GM12878 (cell line): ENCODE results near the gene ARF3. TPM values are rescaled to one million over a fixed set of nuclear protein-coding genes. Genes with fewer than 3 reads are reported as not detected.

ENCODE experiments used
- CBX5 ChIP-seq: sonication (generic); IDR thresholded peaks from 2 replicates; pipeline ENCODE4 v1.6.1; 2016; ENCODE audit warnings: low read depth, moderate library complexity, mild to moderate bottlenecking, inconsistent platforms
- DPF2 ChIP-seq: fragments of 450-650 bp; IDR thresholded peaks from 2 replicates; pipeline ENCODE4 v1.6.1; 2017; ENCODE audit warnings: mild to moderate bottlenecking
- E4F1 ChIP-seq: fragments of 450-650 bp; IDR thresholded peaks from 2 replicates; pipeline ENCODE4 v1.6.1; 2018; ENCODE audit warnings: borderline replicate concordance, mild to moderate bottlenecking; ENCODE audit not compliant: partially characterized antibody
- EGR1 ChIP-seq, 2 experiments: IDR thresholded peaks; 1 replicate in 1 of 2; 2 replicates in 1 of 2; pipeline ENCODE4 v1.6.1; 2011 to 2012; ENCODE audit warnings: low read depth in 2 of 2, low read length in 2 of 2, borderline replicate concordance in 1 of 2, mild to moderate bottlenecking in 1 of 2, moderate library complexity in 1 of 2
- ELK1 ChIP-seq: IDR thresholded peaks from 2 replicates; pipeline ENCODE4 v1.6.1; 2012; ENCODE audit warnings: low read depth, low read length, improper control_type of control experiment
- ETV6 ChIP-seq, 2 experiments: fragments of 450-650 bp in 1 of 2; IDR thresholded peaks in 1 of 2; conservative IDR thresholded peaks in 1 of 2; 2 replicates each; pipeline ENCODE4 v1.6.1; 2014; ENCODE audit warnings: antibody characterized with exemption in 1 of 2, borderline replicate concordance in 1 of 2, low read depth in 1 of 2, mild to moderate bottlenecking in 1 of 2, moderate library complexity in 1 of 2
- IKZF1 ChIP-seq: fragments of 450-650 bp; conservative IDR thresholded peaks from 2 replicates; pipeline ENCODE4 v1.6.1; 2017; ENCODE audit warnings: antibody characterized with exemption, mild to moderate bottlenecking
- JUNB ChIP-seq: IDR thresholded peaks from 2 replicates; pipeline ENCODE4 v1.6.1; 2016; ENCODE audit warnings: antibody characterized with exemption, mild to moderate bottlenecking
- MTA3 ChIP-seq: IDR thresholded peaks from 2 replicates; pipeline ENCODE4 v1.6.1; 2012; ENCODE audit warnings: low read length, inconsistent platforms, borderline replicate concordance
- MYB ChIP-seq: fragments of 150-350 bp; IDR thresholded peaks from 2 replicates; pipeline ENCODE4 v1.6.1; 2014; ENCODE audit warnings: mild to moderate bottlenecking, low read depth, low read length, borderline replicate concordance
- MYC ChIP-seq: IDR thresholded peaks from 2 replicates; pipeline ENCODE4 v1.6.1; 2011; ENCODE audit warnings: mild to moderate bottlenecking, low read length, moderate library complexity, inconsistent platforms; ENCODE audit not compliant: insufficient read depth, insufficient replicate concordance, insufficient read length, severe bottlenecking
- NBN ChIP-seq: fragments of 450-650 bp; IDR thresholded peaks from 2 replicates; pipeline ENCODE4 v1.6.1; 2016
- NRF1 ChIP-seq: conservative IDR thresholded peaks from 2 replicates; pipeline ENCODE4 v1.6.1; 2011; ENCODE audit warnings: mild to moderate bottlenecking, low read depth, low read length, improper control_type of control experiment
- RELB ChIP-seq: fragments of 450-650 bp; IDR thresholded peaks from 2 replicates; pipeline ENCODE4 v1.6.1; 2017; ENCODE audit warnings: low read depth, mild to moderate bottlenecking, moderate library complexity
- TBL1XR1 ChIP-seq: IDR thresholded peaks from 2 replicates; pipeline ENCODE4 v1.6.1; 2012; ENCODE audit warnings: low read depth, low read length, improper control_type of control experiment
- TCF12 ChIP-seq: IDR thresholded peaks from 2 replicates; pipeline ENCODE4 v1.6.1; 2011; ENCODE audit warnings: low read depth, mild to moderate bottlenecking, low read length
- ZBTB4 ChIP-seq: fragments of 450-650 bp; formaldehyde crosslinking; IDR thresholded peaks from 2 replicates; pipeline ENCODE4 v1.4.0; 2022; ENCODE audit warnings: mild to moderate bottlenecking, moderate library complexity
- polyA plus RNA-seq, 11 experiments: library from polyadenylated mRNA; depleted of rRNA in 4 of 11; unstranded in 6 of 11; stranded (reverse) in 5 of 11; fragments of >200 nt; fragmentation: Nextera tagmentation in 4 of 11; fragmentation: Illumina TruSeq in 1 of 11; extraction: Ambion mirVana in 4 of 11; extraction: Trizol in 1 of 11; gene quantifications; 1 replicate in 1 of 11; 2 replicates in 10 of 11; pipeline versions ENCODE4 v1.2.1 to v1.2.3, GENCODE V29; 2011 to 2016; ENCODE audit warnings: inconsistent platforms in 2 of 11, missing spikeins in 2 of 11, low read depth in 1 of 11
- total RNA-seq, 4 experiments: library from RNA; depleted of rRNA in 3 of 4; stranded (reverse); fragments of >200 nt in 3 of 4; fragmentation: Illumina TruSeq in 1 of 4; extraction: Trizol in 1 of 4; gene quantifications; 2 replicates each; pipeline versions ENCODE4 v1.2.1 to v1.2.3, GENCODE V29; 2013 to 2021

Gene ARF3
- total and polyA plus RNA-seq, 10 of the 15 experiments (the other 5 are each of a cell fraction or from before 2014, with no cell fraction given), result 8.7 to 263 (median 74.4) TPM

- no peak for TF ChIP-seq ZBTB4
- 0 out of 2 replicates have a peak, but pooled peaks have one; percentile 26 for TF ChIP-seq NRF1
- no peak for TF ChIP-seq JUNB
- TF ChIP-seq E4F1, result no peak
- TF ChIP-seq MYB, result no peak
- no peak for TF ChIP-seq MYC
- TF ChIP-seq RELB, result no peak
- TF ChIP-seq TCF12, result peak; percentile 18; the same call in 1 of the 2 replicates
- TF ChIP-seq DPF2, result 0 out of 2 replicates have a peak, but pooled peaks have one; percentile 18
- TF ChIP-seq EGR1 (IDR thresholded peaks at IDR 0.05; ENCODE audit: borderline replicate concordance in 1 of 2, low read depth in 2 of 2, low read length in 2 of 2), result 0 out of 3 replicates have a peak, but pooled peaks of 1 of the 2 experiments have one; percentile 47
- TF ChIP-seq NBN, result peak; percentile 55; the same call in 1 of the 2 replicates
- no peak for TF ChIP-seq CBX5
- TF ChIP-seq IKZF1, result 0 out of 2 replicates have a peak, but pooled peaks have one; percentile 24
- peak in 1 of 2 experiments; percentile 46; a peak in 1 of 4 replicates for TF ChIP-seq ETV6 (conservative IDR thresholded peaks at IDR 0.05 in 1 of 2, IDR thresholded peaks at IDR 0.05 in 1 of 2; ENCODE audit: borderline replicate concordance in 1 of 2, low read depth in 1 of 2)
- TF ChIP-seq MTA3, result no peak
- no peak for TF ChIP-seq TBL1XR1
- TF ChIP-seq ELK1, result no peak
These were observed 42.3 kb upstream of the ARF3 start, which contains the start of gene DDN (continued) for GRCh38 chr12:48999371-49000131.
